GM21447 (cell line): ENCODE data around the gene NXNL2.
A peak's percentile ranks its signal among the peaks of the same experiment; 100 is the strongest.

Experiments used
- ATAC-seq: cut with Tn5 transposase; IDR thresholded peaks from one replicate; pipeline ENCODE4 v1.9.1; 2021; ENCODE audit not compliant: unreplicated experiment

Gene NXNL2

GRCh38 chr9:88578121-88579049, 43.4 kb downstream of the NXNL2 start:
- ATAC-seq: no peak

- ATAC-seq: no peak
These were observed 44.2 kb downstream of the NXNL2 start for GRCh38 chr9:88579050-88579715.

GRCh38 chr9:88580961-88581360, 46.0 kb downstream of the NXNL2 start:
- no peak for ATAC-seq

GRCh38 chr9:88583901-88584596, 49.1 kb downstream of the NXNL2 start:
- no peak for ATAC-seq

- ATAC-seq: no peak
These were observed 50.4 kb downstream of the NXNL2 start for GRCh38 chr9:88585426-88585825.

GRCh38 chr9:88586452-88586851, 51.5 kb downstream of the NXNL2 start:
- ATAC-seq: no peak

GRCh38 chr9:88587182-88587581, 52.2 kb downstream of the NXNL2 start:
- no peak for ATAC-seq

- no peak for ATAC-seq
These were observed 53.1 kb downstream of the NXNL2 start for GRCh38 chr9:88587885-88588649.

- ATAC-seq: no peak
These were observed 54.7 kb downstream of the NXNL2 start for GRCh38 chr9:88589656-88590055.

- no peak for ATAC-seq
These were observed 55.7 kb downstream of the NXNL2 start for GRCh38 chr9:88590558-88591146.

- peak; percentile 74 for ATAC-seq
These were observed 58.7 kb downstream of the NXNL2 start for GRCh38 chr9:88593537-88594185.
